Colon (tissue), 2 donors: ENCODE results near the gene COL5A2.

Experiments
- FAIRE-seq: peaks from 2 replicates; lab custom pipeline; 2012; peaks lifted over from hg19 to GRCh38; lab: Jason Lieb, UNC
- donor health status: control.
- donor health status: control.

The COL5A2 gene

GRCh38 chr2:189096769-189097447 lies 82.7 kb downstream of the COL5A2 start:
- no peak for FAIRE-seq

- no peak for FAIRE-seq
Observed at GRCh38 chr2:189095101-189095500, 84.5 kb downstream of the COL5A2 start.

GRCh38 chr2:189092936-189093335 lies 86.6 kb downstream of the COL5A2 start:
- FAIRE-seq: no peak

GRCh38 chr2:189091253-189091652 lies 88.3 kb downstream of the COL5A2 start:
- no peak for FAIRE-seq

- no peak for FAIRE-seq
Observed at GRCh38 chr2:189088591-189089205, 90.9 kb downstream of the COL5A2 start.

GRCh38 chr2:189086710-189087109 lies 92.9 kb downstream of the COL5A2 start:
- FAIRE-seq: no peak

- no peak for FAIRE-seq
Observed at GRCh38 chr2:189086250-189086649, 93.3 kb downstream of the COL5A2 start.

DNA sequence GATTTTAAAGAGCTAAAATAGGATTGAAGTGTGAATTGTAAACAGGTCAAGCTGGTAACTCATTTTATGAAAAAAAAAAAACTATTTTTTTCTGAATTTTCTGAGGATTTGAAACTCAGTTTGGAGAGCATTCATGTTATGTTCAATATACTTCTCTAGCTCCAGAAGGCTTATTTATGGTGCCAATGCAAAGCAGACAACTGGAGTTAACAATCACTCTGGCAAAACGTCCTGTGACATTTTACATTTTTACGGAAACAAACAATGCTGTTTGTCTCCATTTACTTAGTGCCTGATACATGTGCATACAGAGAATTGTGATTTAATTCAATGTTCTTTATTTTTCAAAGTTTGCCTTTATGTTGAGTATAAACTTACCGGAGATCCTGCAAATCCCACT lies 96.0 kb downstream of the COL5A2 start:
- FAIRE-seq: no peak

- FAIRE-seq: no peak
Observed at GRCh38 chr2:189083106-189083505, 96.5 kb downstream of the COL5A2 start.

DNA sequence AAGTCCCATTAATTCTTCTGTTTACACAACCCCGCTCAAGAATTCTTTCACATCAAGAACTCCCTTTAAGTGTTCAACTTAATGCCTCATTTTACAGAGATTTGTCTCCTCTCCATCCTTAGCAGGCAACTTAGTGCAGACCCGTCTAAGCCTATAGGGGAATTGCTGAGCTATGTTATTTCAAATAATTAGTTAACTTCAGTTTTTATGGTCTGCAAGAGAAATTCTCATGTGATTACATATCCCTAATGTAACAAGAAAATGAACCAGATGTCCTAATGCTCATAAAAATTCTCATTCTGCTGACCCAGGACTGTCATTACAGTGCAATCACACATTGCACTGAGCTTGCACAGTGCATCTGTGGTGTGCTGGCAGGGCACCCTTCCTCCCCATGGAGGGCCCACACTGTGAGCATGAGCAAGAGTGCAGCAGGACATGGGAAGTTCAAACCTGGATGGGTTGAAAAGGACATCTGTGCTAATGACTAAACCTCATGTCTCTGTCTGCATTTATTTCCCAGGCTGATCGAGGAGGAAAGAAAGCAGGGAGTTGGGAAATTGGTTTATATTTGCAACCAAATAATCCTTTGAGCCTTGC lies 97.1 kb downstream of the COL5A2 start:
- no peak for FAIRE-seq

GRCh38 chr2:189076572-189076971 lies 103.0 kb downstream of the COL5A2 start:
- FAIRE-seq: no peak

GRCh38 chr2:189076120-189076519 lies 103.4 kb downstream of the COL5A2 start:
- FAIRE-seq: no peak

GRCh38 chr2:189074506-189074905 lies 105.1 kb downstream of the COL5A2 start:
- FAIRE-seq: no peak

DNA sequence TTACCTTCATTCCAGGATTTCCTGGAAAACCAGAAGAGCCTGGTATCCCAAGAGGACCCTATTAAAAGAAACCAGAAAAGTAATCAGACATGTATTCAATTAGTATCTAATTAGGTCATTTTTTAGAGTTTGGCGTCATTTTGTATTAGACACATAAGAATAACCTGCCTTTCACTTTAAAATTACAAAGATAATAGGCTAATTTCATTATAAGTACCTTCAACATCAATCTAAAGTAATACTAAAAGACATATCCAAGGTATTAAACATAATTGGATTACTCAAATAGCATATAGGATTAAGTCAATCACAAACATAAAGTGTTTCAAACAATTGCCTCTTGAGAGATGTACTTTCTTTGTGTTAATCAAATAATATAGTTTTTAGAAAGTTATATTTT lies 107.5 kb downstream of the COL5A2 start:
- FAIRE-seq: no peak

GRCh38 chr2:189069855-189070619 lies 109.5 kb downstream of the COL5A2 start:
- FAIRE-seq: no peak

GRCh38 chr2:189066037-189066436 lies 113.5 kb downstream of the COL5A2 start:
- FAIRE-seq: no peak

DNA sequence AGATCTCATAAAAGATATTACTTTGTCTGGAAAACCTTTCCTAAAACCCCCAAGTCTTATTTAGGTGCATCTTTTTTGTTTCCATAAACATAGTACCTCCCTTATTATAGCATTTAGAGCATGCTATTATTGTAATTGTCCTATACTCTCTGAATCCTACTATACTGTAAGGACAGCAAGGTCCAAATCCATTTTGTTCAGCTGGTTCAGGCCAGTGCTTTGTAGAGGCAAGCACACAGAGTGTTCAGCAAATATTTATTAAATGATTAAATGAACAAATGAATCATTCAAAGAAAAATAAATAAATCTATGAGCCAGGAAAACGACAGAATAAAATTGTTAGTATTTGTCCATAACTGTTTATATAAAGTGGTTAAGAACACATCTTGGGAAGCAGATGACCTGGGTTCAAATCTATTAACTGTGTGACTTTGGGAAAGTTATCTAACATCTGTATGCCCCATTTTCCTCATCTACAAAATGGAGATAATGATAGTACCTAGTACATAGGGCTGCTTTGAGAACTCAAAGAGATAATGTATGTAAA lies 119.4 kb downstream of the COL5A2 start:
- no peak for FAIRE-seq

DNA sequence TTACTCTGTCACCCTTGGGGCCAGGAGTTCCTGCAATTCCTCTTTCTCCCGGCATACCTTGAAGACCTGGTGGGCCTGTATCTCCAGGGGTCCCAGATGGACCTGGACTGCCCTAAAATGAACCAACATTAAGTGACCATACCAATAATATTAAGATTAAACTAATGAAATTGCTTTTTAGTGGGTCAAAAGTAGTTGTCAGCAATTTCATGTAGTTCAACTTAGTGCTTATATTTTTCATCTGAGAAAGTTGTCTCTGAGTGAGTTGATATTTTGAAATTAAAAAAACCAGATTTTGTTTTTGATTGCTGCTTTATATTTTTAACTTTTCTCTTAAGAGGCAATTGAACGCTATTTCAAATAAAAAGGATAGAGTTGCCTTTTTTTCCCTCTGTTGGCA lies 122.2 kb downstream of the COL5A2 start:
- no peak for FAIRE-seq

GRCh38 chr2:189056200-189057106 lies 123.1 kb downstream of the COL5A2 start:
- no peak for FAIRE-seq

- FAIRE-seq: no peak
Observed at GRCh38 chr2:189050165-189050712, 129.3 kb downstream of the COL5A2 start.

DNA sequence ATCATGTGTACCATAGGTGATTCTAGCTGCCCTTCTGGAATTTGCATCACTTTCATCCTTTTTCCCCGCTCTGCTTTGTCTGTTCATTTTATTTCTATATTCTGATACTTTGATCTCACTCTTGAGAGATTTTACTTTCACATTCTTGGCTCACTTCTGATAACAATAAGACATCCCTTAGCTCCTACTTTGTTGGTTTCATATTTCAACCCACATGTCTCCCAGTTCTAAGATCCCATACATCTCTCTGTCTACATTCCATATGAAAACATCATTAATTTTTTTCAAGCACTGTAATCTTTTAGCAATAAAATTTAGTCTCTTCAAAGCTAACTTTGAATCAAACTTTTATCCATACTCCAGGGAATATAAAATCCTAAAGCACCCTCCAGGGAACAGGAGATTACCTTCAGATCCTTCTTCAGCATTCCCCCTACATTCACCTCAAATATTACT lies 129.8 kb downstream of the COL5A2 start:
- FAIRE-seq: no peak
